Gastroesophageal sphincter (tissue), 3 donors: ENCODE results near the gene STAT1.

Experiments
- EP300 ChIP-seq: sonication (generic); formaldehyde crosslinking; IDR thresholded peaks from one replicate; pipeline ENCODE4 v1.6.1; 2017; ENCODE audit warnings: antibody characterized with exemption, mild to moderate bottlenecking
- POLR2A ChIP-seq, 2 donors: fragments of 450-650 bp; IDR thresholded peaks; one replicate each; pipeline ENCODE4 v1.6.1; 2017; ENCODE audit warnings: antibody characterized with exemption in 2 of 2, mild to moderate bottlenecking in 2 of 2, moderate library complexity in 1 of 2
- POLR2AphosphoS5 ChIP-seq: sonication (generic); formaldehyde crosslinking; IDR thresholded peaks from one replicate; pipeline ENCODE4 v1.6.1; 2017; ENCODE audit warnings: antibody characterized with exemption
- TF ChIP-seq, protein P1 (sequence below), 4 experiments: fragments of 200-600 bp in 2 of 4; fragments of 450-650 bp in 2 of 4; sonication (generic) in 1 of 4; IDR thresholded peaks; one replicate each; pipeline ENCODE4 v1.5.1; 2017 to 2019; ENCODE audit warnings: antibody characterized with exemption in 4 of 4, mild to moderate bottlenecking in 2 of 4, moderate library complexity in 2 of 4

DNA sequence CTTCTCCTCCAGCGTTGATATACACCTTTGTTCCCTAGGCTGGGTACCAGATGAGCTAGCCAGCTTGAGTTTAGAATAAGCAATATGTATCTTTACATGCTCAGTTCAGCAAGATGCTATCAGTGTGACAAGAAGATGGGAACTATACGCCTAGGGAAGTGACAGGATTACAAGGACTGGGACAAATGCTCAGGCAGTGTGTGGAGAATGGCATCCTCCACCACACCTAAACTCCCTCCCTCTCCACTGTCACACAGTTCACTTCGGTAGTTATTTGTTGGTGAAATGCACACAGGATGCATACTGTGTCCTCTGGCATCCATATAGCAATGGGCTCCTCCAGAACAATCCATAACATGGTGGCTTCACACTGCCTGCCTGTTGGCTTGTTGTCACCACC is 7.7 kb downstream of the STAT1 start:
- TF ChIP-seq, protein P1, sequence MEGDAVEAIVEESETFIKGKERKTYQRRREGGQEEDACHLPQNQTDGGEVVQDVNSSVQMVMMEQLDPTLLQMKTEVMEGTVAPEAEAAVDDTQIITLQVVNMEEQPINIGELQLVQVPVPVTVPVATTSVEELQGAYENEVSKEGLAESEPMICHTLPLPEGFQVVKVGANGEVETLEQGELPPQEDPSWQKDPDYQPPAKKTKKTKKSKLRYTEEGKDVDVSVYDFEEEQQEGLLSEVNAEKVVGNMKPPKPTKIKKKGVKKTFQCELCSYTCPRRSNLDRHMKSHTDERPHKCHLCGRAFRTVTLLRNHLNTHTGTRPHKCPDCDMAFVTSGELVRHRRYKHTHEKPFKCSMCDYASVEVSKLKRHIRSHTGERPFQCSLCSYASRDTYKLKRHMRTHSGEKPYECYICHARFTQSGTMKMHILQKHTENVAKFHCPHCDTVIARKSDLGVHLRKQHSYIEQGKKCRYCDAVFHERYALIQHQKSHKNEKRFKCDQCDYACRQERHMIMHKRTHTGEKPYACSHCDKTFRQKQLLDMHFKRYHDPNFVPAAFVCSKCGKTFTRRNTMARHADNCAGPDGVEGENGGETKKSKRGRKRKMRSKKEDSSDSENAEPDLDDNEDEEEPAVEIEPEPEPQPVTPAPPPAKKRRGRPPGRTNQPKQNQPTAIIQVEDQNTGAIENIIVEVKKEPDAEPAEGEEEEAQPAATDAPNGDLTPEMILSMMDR (IDR thresholded peaks at IDR 0.05), result no peak
- TF ChIP-seq POLR2A (IDR thresholded peaks at IDR 0.05) (no peak), POLR2AphosphoS5 (no peak), EP300 (no peak)
